GM21423 (cell line): ENCODE measurements around the gene ACBD4.
"Not testable (repeated sequence)": the region's sequence is repeated elsewhere in the genome, so short reads cannot be mapped to it uniquely, and the experiment has no call there.

Source experiments
- ATAC-seq: cut with Tn5 transposase; IDR thresholded peaks from one replicate; pipeline ENCODE4 v1.9.1; 2021; ENCODE audit warnings: mild to moderate bottlenecking, moderate library complexity; ENCODE audit not compliant: unreplicated experiment

The ACBD4 gene

DNA sequence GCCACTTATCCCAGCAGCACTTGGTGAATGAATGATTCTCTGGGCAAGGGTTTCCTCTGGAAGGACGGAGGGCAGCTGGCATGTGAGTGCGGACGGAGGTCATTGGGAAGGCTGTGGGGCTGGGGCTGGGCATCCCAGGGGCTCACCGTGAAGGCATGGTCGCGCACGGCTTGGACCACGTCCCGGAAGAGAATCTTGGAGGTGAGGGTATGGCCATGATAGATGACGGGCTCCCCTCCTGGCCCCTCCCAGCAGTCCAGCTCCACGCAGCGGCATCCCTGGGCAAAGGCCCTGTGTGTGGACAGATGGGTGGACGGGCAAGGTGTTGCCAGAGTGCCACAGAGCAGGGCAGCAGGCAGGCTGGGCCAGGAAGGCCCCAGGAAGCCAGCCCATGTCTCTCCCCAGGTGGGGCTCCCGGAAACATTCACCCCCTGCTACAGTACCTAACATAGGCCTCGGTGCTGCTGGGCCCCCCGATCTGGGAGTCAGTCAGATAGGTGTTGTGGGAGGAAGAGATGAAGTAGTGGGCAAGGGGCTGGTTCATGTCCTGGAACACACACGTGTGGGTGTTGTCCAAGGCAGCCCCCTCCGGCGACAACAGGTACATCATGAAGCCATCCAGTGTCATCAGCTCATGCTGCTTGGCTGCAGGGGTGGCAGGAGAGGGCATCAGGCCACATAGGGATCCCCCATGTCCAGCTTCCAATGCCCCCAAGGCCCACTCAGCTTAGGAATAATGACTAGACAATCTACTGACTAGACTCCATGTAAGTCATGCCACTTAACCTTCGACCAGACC is 17.4 kb upstream of the ACBD4 start:
- ATAC-seq = no peak

DNA sequence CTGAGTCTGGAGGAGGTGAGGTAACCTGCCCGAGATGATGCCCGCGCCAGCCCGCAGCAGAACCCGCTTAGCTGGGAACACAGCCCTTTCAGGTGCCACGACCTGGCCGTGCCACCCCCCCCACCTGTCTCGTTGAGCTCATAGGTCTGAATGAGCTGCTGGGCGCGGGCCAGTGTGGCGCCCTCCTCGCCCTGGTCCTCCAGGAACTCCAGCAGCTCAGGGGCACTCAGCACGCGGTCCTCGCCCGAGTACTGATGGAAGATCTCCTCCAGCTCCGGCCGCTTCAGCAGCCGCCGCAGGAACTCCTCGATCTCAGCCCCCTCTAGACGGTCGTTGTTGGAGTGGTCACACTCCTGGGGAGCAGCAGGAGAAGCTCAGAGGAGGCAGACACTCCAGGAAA is 16.8 kb upstream of the ACBD4 start:
- no peak for ATAC-seq

DNA sequence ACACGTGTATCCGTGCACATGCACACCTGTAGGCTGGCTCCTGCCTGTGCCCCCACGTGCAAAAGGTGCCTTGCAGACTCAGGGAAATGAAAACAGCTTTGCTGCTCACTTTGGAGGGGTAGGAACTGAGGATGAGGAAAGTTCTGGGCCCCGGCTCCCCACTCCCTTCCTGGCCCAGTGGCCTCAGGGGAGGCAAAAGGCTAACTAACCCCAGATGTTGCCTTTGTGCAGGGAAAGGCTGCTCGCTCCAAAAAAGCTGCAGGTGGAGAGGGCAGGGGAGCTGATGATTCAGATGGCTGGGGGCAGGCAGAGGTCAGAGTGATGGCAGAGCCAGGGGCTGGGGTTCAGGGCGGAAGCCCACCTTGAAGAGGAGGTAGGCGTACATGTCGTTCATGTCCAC is 15.5 kb upstream of the ACBD4 start:
- ATAC-seq = no peak

DNA sequence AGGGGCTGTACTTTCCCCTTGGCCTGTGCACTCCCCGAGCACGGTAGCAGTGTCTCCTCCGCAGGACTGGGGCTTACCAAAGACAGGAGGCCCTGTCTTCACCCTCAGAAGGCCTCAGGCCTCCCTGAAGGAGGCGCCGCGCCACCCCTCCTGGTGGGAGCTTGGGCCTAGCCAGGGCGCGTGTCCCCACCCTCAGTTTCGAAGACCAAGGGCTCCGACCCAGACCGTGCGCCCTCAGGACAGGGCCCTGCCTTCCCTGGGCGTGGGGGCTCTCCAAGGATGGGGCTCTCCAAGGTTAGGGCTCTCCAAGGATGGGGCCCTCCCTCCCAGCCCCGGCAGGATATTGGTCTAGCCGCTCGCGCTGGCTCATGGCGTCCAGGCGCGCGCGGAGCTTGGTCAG is 14.9 kb upstream of the ACBD4 start:
- no peak for ATAC-seq

DNA sequence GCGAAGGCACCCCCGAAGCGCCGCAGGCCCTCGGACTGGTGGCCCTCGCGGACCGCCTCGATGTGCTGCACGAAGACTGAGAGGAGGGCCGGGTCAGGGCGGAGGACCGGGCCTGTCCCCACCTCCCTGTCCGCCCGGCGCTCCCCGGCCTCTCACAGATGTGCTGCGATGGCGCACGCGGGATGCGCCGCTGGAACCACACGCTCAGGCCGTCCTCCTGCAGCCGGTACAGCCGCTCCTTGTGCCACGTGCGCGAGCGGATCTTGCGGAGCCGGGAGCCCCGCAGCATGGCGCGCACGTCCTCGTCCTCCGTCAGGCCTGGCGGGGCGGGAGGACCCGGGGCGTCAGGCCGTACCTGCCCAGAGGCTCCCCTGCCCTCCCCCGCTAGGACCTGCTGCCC is 14.4 kb upstream of the ACBD4 start:
- no peak for ATAC-seq

DNA sequence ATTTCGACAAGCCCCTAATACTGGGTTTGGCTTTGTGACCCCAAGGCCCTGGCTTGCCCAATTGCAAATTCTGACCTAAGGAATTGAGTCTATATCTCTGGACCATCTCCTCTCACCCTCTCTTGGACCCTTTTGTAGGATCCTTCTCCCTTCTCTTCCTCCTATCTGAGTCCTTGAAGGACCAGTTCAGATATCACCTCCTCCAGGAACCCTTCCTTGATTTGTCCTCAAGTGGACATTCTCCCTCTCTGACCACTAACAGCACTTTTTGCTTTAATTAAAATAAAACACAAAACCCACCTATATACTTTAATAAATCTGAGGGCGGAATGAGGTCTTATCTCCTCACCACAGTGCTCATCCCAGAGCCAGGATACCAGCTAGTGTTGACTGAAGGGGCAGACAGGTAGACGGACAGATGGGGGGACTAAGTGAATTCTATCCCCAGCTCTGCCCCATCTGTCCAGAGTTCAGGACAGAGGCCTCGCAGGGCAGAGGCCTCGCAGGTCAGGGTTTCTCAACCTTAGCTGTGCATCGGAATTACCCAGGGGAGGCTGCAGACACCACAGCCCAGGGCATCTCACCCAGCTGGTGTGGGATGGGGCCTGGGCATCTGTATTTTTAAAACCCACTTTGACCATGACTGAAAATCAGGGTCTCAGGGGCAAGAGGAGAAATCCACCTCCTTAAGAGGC is 12.3 kb upstream of the ACBD4 start:
- ATAC-seq = no peak

DNA sequence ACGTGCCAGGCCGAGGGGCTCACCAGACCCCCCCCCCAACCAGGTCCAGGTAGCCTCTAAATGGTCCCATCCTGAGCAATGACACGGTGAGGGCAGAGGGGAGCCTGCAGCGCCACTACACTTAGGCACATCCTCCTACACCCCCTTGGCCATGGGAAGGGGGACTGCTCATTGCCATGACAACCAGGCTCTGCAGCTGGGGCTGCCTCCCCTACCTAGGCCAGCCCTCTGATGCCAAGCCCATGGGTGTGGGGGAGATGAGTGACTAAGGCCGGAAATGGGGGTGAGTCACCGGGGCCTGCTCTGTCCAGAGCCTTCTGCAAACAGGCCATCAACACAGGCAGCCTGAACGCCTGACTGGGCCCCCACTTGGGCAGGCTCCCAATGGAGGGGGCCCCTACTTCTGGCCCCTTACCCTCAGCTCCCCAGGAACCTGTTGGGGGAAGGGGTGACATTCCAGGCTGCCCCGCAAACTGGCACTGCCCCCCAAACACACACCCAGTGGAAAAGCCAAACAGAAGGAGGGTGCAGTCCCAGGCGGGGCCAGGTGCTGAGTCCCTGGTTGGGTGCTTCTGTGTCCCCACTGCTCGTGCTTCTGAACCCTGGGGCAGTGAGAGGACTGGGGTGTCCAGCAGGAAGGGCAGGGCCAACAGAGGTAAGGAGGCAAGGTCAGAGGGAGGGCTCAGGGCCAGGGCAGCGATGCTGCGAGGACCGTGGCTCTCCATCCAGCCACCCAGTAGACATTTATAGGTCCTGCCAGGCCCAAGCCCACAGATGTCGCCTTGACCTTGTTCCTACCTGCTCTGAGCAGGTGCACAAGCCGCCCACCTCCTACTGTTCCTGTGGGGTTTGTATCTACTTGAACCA is 11.3 kb upstream of the ACBD4 start:
- no peak for ATAC-seq

DNA sequence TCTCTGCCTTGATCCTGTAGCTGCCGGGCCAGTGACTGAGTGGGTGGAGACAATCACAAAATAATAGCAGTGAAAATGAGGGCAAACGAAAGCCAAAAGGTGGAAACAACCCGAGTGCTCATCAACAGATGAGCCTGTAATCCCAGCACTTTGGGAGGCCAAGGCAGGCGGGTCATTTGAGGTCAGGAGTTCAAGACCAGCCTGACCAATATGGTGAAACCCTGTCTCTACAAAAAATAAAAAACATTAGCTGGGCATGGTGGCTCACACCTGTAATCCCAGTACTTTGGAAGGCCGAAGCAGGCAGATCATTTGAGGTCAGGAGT is 10.7 kb upstream of the ACBD4 start:
- ATAC-seq = not testable (repeated sequence)

DNA sequence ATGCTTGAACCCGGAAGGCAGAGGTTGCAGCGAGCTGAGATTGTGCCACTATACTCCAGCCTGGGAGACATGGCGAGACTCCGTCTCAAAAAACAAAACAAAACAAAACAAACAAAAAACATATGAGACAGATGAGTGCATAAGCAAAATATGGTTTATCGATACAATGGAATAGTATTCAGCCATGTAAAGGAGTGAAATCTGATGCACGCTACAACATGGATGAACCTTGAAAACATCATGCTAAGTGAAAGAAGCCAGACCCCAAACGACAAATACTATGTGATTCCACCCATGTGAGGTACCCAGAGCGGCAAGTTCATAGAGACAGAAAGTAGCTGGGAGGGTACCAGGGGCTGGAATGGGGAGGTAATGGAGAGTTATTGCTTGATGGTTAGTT is 10.0 kb upstream of the ACBD4 start:
- no peak for ATAC-seq

DNA sequence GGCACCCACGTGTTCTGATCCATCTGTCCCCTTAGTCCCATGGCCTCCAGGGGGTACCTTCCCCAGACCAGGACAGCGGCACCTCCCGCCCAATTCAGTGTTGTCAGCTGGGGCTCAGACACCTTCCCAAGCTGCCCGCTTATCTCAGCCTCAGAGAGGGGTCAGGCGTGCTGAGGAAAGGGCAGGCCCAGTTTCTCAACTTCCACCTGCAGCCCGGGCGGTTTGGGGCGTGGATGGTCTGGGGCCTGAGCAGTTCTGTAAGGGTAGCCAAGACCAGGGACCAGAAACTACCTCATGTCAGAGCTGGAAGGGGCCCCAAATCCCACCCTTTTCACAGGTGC is 8.3 kb upstream of the ACBD4 start:
- ATAC-seq = no peak

DNA sequence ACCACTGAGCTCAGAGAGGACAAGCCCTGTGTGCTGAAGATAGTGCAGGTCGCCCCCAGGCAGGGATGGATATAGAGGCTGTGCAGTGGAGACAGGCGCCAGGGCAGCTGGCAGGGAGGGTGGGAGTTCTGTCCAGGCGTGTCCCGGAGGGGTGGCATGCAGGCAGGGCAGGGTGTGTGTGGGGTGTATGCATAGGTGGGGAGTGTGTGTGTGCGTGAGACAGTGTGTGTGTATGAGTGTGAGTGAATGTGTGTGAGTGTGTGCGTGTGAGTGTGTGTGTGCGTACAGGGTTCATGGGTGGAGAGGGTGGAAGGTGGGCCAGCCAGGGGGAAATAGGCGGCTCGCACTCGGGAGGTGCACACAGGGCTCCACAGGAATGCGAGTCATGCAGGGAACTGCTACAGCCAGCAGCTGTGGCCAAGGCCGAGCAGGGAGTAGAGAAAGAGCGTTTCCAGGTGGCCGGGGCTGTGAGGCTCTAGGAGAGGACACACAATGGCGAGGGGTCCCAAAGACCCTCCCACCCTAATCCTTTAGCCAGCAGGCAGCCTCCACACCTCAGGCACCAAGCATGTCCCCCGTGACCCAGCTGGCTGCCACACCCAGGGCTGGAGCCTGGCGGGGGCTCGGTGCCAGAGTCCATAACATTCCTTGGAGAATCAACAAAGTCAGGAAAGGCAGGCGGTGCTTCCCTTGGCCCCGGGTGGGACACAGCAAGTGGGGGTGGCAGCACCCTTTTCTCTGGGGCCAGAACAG is 7.8 kb upstream of the ACBD4 start:
- no peak for ATAC-seq

DNA sequence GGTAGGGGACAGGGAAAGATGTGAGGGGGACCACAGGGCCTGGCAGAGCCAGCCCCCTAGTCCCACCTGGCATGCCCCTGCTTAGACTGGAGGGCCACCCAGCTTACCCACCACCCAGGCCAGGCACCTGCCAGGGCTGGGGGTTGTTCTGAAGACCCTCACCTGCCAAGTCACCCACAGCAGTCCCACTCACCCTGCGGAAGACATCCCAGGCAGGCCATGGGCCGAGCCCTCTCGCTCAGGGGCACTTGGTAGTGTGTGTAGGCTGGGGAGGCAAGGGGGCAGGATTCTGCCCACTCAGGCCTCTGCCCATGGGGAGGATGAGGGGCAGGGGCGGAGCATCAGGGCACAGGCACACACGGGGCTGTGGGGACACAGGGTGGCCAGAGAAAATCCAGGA is 7.2 kb upstream of the ACBD4 start:
- no peak for ATAC-seq

DNA sequence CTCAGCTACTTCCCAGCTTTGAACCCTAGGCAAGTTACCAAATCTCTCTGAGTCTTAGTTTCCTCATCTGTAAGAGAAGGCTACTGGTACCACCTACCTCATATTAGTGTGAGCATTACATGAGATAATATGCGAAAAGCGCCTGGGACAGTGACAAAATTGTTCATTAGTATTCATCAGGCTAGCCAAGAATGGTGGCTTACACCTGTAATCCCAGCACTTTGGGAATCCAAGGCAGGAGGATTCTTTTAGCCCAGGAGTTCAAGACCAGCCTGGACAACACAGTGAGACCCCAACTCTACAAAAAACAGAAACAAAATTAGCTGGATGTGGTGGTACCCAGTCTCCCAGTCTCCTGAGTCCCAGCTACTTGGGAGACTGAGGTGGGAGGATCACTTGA is 6.5 kb upstream of the ACBD4 start:
- no peak for ATAC-seq

DNA sequence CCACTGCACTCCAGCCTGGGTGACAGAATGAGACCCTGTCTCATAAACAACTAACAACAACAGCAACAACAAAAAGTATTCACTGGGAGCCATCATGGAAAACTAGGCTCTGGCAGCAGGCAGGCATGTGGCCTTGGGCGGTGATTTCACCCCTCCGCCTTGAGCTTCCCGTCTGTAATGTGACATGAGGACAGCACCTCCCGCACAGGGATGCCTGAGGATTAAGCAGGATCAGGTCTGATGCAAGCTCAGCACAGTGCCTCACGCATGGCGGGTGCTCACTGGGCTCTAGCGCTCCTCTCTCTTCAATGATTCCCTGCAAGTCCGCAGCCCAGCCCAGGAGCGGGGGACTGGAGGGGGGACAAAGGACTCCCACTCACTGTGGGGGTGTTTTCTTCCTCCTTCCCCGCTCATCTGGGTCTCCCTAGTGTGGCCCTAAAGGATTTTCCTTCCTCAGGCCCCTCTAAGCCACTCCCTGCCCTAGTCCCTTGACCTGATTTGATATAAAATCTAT is 6.0 kb upstream of the ACBD4 start:
- ATAC-seq = no peak

DNA sequence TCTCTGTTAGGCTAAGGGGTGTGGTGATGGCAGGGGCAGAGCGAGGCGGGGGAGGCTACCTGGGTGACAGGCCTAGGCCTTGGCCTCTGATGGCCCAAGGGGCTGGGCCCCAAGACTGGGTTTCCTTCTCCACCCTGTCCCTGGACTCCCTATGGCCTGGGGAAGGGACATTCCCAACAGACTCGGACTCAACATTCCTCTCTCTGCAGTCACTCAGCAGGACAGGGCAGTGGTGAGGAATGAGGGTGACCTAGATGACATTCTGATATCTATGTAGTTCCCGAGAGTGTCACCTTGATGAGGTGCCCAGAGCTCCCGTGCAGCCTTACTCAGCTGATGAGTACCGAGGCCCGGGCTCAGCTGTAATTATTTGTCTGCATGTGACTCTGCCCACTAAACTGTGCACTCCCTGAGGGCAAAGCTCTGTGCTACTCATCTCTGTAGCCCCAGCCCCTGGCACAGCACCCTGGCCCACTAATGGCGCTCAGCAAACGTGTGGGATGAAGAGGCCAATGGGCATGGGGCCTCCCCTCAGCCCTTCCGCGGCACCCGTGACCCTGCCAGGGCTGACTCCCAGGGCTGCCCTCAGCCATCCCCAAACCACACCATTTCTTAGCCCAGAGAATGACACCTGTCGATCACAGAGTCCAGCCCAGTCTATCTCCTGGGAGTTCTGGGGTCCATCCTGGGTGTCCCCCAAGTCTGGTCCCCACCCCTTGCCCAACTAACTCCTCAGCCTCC is 5.4 kb upstream of the ACBD4 start:
- ATAC-seq = no peak

DNA sequence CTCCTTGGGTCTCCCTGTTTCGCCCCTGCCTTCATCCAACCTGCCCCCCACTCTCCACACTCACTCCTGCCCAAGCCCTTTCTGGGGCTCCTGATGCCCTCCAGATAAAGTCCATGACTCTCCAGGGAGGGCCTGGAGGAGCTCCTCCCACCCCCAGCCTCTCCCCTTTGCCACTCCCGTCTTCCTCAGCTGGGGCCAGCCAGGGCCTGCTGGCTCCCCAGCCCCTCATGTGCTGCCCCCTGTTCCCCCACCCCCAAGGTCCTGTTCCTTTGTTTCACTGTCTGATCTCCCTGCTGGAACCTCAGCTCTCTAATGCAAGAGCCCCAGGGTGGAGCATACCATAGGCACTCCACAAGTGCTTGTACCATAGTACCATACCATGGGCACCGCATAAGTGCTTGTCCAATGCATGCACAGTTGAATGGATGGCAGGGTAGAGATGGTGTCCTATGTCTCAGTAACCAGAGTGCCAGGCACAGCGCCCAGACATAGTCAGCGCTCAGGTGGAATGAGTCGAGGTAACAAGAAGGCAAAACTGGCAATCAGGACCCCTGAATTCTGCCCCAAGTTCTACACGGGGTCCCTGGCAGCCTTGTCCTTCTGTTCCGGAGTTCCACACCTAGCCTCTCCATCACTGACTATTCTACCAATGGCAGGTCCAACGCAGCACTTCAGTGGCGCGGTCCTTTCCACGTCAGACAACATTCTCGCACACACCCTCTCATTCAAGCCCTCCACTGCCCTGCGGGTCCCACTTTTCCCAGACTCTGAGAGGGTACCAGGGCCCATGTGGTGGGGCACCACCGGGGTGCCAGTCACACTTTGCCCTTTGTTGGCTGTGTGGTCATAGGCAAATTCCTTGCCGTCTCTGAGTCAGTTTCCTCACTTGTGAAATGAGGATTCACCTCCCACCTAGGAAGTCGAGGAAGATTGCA is 4.5 kb upstream of the ACBD4 start:
- no peak for ATAC-seq

DNA sequence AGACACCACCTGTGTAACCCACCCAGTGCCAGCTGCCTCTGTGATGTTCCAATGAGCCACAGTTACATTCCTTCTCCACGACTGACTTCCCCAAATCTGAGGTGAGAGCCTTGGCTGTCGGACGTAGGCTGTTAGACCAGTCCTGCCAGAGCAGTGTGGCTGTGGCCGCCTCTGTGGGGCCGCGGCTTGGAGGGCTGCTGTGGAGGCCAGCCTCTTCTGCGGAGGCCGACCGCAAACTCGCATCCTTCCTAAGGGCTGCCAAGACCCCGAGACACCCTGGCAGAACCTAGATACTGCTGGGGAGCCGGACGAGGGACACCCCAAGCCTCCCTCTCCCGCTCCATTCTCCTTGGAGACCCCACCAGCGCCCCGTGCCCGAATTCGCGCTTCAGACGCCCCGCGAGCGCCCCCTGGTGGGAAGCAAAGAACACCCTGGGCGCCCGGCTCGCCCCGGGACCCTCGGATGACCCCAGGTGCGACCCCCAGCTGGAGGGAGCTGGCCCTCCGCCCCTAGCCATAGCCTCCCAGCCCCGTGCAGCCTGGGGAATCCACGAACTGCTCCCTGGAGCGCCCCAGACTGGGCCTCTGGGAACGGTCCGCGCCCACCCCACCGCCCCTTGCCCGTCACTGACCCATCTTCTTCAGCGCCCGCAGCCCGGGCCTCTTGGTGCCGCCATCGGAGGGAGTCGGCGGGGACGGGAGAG is 3.7 kb upstream of the ACBD4 start:
- no peak for ATAC-seq

DNA sequence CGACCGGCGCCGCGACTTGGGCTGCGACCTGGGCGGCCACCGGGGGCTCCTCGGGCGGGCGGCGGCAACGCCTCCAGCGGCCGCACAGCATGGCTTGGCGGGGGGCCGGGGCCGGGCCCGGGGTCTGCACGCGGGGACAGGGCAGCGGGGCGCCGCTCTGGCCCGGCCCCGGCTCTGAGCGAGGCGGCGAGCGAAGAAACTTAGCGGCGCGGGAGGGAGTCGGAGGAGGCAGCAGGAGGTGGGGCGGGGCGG is 3.2 kb upstream of the ACBD4 start, which contains the start of gene PLCD3:
PLCD3 (minus strand) TSS at position 196 of the 252 bp plus-strand sequence; CDS start at position 91, 105 bp downstream.
- ATAC-seq = no peak
